ENCODE data around the gene TMEM117.
"Not testable (repeated sequence)": the region's sequence is repeated elsewhere in the genome, so short reads cannot be mapped to it uniquely, and the experiment has no call there.

TMEM117 gene

DNA sequence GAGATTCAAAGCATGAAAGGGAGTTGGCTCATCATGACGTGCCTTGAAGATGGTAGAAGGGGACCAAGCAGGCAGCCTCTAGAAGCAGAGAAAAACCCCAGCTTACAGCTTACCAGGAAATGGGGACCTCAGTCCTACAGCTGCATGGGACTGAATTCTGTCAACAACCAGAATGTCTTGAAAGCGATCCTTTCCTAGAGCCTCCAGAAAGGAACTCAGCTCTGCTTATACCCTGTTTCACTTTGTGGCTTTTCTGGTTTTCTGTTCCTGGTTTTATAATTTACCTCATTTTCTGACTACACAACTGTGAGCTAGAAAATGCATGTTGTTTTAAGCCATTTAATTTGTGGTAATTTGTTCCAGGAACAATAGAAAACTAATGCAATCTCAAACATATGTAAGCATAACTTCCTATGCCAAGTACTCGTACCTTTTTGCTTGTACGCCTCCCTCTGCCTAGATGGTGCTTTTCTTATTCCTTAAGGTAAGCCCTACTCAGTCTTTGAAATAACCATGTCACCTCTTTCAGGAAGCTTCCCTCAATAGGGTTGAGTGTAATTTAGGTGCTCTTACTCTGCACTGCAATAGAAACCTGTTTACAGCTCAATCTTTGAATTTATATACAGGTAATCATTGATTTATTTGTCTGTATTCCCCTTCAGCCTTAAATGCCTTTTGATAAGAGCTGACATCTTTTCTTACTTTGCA lies 348.8 kb downstream of the TMEM117 start:
- DNase-seq (ENCODE audit: extremely low read depth in 1 of 2, low read depth in 1 of 2) = no peak

DNA sequence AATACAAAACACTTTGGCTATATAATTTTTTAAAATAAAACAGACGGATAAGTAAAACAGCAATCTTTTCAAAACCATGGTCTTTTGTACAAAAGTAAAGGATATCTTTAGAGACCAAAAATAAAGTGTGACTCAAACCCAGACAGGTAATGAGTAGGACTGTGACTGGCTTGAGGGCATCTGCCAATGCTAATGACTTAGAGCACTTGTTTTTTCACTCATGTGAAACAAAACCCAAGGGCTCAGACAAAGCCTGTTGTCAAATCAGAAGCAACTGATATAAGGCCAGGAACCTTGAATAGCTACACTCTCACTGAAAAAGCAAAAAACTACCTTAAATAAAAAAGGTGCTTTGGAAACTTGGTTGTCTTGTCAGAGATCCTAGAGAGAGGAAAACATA lies 357.4 kb downstream of the TMEM117 start:
- DNase-seq (ENCODE audit: extremely low read depth in 1 of 2, low read depth in 1 of 2) = no peak

DNA sequence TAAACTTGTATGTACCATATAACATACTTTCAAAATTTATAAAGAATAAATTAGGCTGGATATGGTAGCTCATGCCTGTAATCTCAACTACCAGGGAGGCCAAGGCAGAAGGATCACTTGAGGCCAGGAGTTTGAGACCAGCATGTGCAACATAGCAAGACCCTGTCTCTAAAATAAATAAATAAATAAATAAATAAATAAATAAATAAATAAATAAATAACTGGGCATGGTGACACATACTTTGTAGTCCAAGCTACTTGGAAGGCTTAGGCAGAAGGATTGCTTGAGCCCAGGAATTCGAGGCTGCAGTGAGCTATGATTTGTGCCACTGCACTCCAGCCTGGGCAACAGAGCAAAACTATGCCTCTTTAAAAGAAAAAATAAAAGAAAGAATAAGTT lies 359.8 kb downstream of the TMEM117 start:
- not testable (repeated sequence) for DNase-seq (ENCODE audit: extremely low read depth in 1 of 2, low read depth in 1 of 2)

DNA sequence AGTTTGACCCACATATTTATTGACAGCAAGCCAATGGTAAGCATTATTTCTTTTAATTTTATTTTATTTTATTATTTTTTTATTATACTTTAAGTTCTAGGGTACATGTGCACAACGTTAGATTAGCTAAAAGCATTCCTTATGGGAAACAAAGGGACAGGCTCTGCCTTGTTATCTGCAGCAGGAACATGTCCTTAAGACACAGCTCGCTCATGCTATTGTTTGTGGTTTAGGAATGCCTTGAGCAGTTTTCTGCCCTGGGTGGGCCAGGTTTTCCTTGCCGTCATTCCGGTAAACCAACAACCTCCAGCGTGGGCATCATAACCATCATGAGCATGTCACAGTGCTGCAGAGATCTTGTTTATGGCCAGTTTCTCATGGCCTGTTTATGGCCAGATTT lies 370.2 kb downstream of the TMEM117 start:
- no peak for DNase-seq (ENCODE audit: extremely low read depth in 1 of 2, low read depth in 1 of 2)

DNA sequence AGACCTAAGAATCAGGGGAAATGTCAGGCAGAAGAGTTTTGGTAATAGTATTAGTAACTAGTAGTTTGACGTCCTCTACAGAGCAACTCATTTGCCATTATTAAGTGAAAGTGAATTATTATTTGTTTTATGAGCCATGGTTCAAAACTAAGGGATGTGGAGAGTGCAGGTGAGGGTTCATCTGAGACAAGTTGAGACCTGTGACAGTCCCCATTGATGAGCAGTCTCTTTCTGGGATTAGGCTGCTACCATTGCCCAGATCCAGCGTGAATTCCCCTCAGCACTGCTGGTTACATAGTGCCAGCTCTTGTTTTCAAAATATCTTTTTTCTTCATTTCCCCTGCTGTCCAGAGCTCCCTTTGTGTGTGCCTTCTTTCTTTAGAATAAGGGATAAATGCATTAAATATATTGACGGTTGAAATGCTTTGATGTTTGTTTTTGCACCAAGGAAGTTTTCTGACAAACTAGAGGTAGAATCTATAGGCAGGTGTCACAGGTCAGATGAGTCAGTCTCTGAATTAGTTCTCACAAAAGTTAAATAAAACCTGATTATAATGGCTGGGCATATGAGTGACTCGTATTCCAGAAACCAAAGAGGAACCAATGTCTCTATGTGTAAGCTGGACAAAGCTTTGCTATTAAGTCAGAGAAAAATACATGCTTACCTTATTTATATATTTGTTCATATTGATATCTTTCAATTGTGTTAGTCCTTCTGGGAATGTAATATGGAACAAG lies 381.4 kb downstream of the TMEM117 start:
- DNase-seq (ENCODE audit: extremely low read depth in 1 of 2, low read depth in 1 of 2) = no peak

DNA sequence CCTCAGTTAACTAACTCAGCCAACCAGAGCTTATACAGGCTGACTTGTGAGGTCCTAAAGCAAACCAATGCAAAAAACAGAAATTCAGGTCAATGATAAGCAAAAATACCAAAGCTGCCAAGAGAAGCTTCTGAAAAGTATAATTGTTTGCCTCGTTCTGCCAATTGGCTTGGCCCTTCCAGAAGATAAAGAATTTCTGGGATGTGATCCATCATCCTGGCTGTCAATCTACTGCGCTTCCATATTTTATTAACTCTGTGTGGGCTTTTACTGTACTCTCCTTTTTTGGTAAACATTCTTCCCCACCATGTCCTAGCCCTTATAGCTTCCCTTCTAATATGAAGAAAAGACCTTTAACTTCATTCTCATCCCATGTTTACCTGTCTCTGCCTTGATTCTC lies 387.9 kb downstream of the TMEM117 start:
- DNase-seq (ENCODE audit: extremely low read depth in 1 of 2, low read depth in 1 of 2) = no peak

DNA sequence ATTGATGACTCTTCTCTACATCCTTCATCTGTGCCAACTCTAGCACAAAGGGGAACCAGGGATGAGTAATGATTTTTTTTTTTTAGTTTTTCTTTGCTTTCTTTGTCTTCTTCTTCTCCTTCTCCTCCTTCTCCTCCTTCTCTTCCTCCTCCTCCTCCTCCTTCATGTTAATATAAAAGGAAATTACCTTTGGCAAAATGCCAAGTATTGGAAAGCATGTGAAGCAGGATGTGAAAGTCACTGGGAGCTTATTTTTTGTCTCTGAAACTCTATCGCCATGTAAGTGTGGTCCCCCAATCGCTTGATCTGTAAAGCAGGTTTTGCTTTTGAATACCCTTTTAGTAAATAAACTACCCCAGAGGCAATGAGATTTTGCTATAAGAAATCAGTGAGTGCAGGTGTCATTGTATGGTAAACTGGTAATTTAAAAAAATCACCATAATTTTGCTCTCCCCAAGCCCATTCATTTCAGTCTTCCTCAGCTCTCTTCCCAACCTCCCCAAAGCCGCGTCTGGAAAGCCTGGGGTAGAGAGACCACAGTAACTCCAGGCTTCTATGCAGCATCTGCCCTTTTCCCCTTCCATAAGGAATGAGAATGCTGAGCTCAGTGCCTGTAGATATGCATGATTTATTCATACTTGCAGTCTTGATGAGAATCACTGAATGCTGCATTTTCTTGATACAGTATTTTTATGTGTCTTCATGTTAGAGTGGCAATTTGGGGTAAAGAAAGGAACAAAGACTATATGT lies 388.7 kb downstream of the TMEM117 start:
- no peak for DNase-seq (ENCODE audit: extremely low read depth in 1 of 2, low read depth in 1 of 2)

DNA sequence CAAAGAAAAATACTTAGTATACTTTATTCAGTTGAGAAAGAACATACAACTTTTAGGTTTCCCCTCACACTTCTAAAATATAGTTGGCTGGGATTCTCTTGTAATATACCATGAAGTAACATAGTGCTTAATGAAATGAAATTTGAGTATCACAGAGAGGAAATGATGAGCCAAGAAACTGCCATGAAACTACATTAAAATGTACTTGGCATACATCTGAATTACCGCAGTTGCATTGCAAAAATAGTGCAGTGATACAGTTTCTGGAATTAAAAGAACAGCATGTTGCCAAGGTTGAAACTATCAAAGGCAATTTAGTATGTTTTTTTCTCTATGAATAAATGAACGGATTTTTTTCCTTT lies 389.2 kb downstream of the TMEM117 start:
- DNase-seq (ENCODE audit: extremely low read depth in 1 of 2, low read depth in 1 of 2) = no peak

DNA sequence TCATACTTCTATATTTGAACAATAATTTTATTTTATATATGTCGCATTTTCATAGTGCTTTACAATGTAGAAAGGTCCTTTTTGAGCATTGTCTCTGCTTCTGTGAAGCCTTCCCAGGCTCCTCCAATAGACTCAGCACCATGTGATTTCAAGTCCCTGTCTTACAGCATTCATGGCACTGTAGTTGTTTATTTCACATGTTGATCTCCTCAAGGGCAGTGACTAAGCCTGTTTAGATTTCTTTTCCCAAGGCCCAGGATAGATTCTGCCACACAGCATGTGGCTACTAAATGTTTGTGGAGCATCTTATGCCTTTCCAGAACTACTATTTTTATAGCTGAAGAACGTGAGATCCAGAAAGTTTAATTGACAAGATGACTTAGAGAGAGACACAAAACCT lies 391.7 kb downstream of the TMEM117 start:
- DNase-seq (ENCODE audit: extremely low read depth in 1 of 2, low read depth in 1 of 2) = no peak

DNA sequence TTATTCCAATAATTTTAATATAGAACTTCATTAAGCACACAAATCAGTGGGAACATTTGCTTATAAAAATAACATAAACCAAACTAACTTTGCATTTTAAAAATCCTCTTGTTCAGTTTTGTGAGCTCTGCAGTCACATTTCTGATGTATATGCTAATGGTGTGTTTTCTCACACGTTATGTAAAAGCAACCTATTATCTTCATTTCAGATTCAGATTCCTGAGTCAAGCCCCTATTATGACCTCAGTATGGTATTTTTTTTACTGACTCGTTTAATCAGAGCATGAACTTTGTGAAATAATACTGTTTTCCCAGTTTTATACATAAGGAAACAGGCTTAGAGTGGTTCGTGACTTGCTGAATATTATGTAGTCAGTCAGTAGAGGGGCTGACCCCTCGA lies 394.0 kb downstream of the TMEM117 start:
- no peak for DNase-seq (ENCODE audit: extremely low read depth in 1 of 2, low read depth in 1 of 2)

DNA sequence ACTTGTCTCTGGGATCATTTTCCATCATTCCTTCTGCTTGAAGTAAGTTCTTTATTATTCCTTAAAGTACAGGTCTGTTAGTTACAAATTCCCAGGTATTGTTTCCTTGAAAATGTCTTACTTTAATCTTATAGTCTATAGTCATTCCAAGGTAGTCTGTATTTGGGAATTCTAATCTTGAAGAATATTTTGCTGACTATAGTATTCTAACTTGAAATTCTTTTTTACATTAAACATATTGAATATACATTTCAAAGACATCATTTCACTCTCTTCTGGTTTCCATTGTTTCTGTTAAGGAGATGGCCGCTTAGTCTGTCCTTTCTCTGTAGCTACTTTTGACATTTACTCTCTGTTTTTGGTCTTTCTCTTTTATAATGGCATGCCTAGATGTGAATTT lies 399.8 kb downstream of the TMEM117 start:
- no peak for DNase-seq (ENCODE audit: extremely low read depth in 1 of 2, low read depth in 1 of 2)

DNA sequence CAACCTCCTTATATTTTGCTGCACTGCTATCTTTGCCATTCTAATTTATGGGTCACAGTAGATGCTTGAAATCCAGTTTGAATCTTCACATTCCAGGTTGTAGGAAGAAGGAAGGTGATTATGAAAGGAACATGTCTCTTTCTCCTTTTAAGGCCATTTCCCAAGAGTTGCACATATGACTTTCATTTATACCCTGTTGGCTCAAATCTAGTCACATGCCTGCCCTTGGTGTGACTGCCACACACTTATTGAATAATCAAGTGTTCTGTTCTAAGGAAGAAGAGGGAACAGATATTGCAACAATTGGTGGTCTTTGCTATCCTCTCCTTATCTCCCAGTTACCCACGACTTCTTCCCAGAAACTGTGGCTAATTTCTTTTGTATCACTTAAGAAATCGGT lies 404.3 kb downstream of the TMEM117 start:
- DNase-seq (ENCODE audit: extremely low read depth in 1 of 2, low read depth in 1 of 2) = no peak

DNA sequence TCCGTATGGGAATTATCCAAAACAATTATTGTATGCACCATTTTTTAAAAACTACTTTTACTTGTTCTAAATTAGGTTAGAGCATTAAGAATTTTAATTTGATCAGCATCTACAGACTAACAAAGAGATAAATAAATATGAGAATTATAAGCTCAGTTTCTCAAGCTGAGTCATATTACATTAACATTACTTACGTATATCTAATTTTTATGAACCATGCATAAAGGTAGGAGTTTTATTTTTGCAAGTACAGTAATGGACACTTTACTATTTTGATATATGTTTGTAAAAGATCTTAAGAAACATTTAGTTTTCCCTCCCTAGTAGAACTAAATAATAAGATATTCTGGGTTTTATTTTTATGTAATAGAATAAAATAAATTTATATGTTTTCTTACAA lies 410.1 kb downstream of the TMEM117 start:
- no peak for DNase-seq (ENCODE audit: extremely low read depth in 1 of 2, low read depth in 1 of 2)

DNA sequence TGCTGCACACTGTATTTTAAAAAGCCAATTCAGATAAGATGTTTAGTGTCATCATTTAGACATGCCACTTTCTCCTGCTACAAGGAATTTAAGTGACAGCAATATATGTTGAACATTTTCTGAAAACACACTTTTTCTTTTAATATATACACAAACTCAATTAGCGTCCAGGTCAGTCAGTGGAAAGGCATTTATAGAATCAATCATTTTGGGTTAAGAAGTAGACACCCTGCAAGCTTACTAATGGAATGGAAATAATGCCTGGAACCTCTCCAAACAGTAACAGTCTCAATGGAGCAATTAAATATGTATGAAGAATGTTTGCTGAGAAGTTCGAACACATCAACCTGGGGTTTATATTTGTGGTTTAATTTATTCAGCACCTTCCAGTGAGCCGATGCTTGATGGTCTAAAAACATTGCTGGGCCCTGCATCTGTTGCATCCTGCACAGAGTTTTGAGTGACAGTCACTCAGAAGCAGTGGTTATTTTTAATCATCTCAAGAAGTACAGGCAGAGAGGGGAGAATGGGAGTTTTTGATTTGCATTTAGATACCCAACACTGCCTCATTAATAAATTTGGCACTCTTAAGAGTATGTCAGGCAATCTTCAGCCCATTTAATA lies 410.7 kb downstream of the TMEM117 start:
- DNase-seq (ENCODE audit: extremely low read depth in 1 of 2, low read depth in 1 of 2) = no peak

DNA sequence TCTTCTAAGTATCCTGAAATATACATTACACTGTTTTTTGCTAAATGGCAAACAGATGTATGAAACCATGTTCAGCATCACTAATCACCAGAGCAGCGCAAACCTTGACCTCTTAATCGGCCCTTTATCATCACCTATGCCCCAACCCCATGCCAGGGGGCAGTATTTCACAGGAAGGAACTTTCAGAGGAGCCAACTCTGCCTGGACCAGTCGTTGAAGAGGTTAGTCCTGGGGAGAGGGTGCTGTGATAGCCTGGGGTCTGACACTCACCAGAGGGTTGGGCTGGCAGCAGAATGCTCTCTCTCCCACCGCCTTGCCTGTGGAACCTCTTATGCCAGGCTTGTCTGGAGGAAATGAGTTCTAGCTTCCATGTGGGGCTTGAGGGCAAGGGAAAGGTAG lies 411.7 kb downstream of the TMEM117 start:
- DNase-seq (ENCODE audit: extremely low read depth in 1 of 2, low read depth in 1 of 2) = no peak

DNA sequence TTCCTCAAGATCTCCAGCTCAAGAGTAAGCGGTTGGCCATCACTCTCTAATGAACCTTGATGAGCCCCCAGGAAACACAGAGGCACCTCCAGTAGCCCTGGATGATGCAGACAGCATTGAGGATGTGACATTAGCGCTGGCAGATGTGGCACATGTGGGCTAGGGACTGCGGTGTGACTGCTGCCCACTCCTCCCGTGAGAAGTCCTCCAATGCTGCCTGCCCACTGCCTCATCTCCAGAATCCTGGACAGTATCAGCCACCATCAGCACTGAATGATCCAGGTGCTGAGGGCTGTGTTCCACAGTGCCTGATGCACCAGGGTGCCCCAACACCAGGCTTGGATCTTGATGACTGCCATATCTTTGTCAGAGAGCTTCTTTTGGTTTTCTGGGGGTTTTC lies 412.6 kb downstream of the TMEM117 start:
- no peak for DNase-seq (ENCODE audit: extremely low read depth in 1 of 2, low read depth in 1 of 2)

DNA sequence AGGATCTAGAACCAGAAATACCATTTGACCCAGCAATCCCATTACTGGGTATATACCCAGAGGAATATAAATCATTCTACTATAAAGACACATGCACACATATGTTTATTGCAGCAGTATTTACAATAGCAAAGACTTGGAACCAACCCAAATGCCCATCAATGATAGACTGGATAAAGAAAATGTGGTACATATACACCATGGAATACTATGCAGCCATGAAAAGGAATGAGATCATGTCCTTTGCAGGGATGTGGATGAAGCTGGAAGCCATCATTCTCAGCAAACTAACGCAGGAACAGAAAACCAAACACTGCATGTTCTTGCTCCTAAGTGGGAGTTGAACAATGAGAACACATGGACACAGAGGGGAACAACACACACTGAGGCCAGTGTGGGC lies 414.6 kb downstream of the TMEM117 start:
- not testable (repeated sequence) for DNase-seq (ENCODE audit: extremely low read depth in 1 of 2, low read depth in 1 of 2)

DNA sequence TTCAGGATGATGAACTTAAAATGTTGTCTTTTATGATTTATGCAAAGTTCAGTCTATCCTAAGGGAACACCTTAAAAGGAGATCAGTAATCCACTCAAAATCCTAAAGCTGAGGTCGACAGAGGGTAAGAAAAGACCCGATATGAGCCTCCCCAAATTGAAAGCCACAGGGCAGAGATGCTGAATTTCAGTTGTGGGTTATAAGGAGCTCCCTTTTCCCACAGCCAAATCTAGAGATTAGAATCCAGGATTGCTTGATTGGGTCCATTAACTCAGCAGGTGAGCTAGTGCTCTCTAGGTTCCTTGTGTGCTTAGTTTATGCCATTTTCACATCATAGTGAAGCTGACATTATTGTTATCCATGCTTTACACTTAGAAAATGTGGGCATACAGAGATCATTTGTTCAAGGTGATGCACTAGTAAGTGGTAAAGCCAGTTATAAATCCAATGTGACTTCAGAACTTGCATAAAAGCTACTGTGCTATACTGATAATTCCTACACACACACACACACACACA lies 417.5 kb downstream of the TMEM117 start:
- DNase-seq (ENCODE audit: extremely low read depth in 1 of 2, low read depth in 1 of 2) = no peak

DNA sequence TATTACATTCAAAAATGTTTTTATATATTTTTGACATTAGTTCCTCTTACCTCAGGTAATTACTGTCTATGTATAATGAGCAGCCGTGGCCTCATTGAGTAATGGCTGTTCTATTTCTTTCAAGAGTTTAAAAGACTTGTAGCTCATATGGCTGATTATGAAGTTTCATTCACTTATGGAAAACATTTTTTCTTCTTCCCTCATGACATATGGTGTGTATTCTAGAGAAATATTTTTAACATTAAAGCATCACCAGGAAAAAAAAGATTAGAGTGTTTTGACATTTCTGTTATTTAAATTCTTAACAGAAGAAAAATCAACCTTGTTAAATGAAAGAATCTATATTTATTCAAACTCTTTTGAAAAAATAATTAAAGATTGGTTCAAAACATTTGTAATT lies 422.4 kb downstream of the TMEM117 start:
- no peak for DNase-seq (ENCODE audit: extremely low read depth in 1 of 2, low read depth in 1 of 2)

DNA sequence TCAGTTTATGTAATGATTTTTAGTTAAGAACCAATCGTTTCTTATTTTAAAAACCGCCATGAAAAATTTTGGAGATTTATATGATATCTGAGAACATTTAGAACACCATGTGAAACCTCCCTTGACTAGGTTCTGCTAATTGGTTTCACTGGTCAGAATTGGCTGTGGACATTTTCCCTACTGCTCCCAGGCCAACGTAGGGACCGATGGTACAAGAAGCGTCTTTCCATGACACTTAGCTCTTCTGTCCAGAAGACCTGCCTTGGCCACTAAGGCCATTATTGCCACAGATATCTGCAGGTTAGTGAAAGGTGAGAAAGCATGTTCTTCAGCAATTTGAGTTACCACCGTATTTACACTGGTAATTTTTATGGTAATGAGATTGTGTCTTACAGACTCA lies 424.0 kb downstream of the TMEM117 start:
- no peak for DNase-seq (ENCODE audit: extremely low read depth in 1 of 2, low read depth in 1 of 2)

DNA sequence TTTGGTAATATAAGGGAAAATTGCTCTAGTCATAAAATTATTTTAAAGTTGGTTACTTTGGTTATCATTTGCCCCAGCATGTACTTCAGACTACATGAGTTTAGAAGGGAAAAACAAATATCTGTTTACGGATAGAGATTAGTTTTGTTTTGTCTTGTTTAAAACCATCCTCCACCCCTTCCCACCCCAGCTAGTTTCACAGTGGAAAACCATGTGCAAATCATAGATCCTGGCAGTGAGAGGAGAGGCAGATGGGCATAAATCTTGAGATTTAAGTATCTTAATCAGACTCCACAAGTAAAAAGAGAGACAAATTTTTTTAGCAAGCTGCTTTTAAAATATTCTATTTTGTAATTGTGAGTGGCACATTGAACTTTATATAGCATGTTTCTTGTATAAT lies 424.7 kb downstream of the TMEM117 start:
- no peak for DNase-seq (ENCODE audit: extremely low read depth in 1 of 2, low read depth in 1 of 2)
